Ascending aorta (tissue), 2 donors: ENCODE data around the gene FAM222B. TPM values are rescaled to one million over a fixed set of nuclear protein-coding genes. Genes with fewer than 3 reads are reported as not detected.

Experiments used
- DNase-seq, 2 donors: peaks; one replicate each; pipeline ENCODE4 v3.0.0-alpha.2; 2019; ENCODE audit warnings: low spot score in 2 of 2
- H3K27ac ChIP-seq, 2 donors: fragments of 200-600 bp; sonication (generic); one replicate each; pipeline ENCODE4 v1.5.1; 2016 to 2017; ENCODE audit warnings: mild to moderate bottlenecking in 1 of 2
- H3K27me3 ChIP-seq: fragments of 200-600 bp; sonication (generic); one replicate; pipeline ENCODE4 v1.5.1; 2017
- H3K36me3 ChIP-seq, 2 donors: fragments of 200-600 bp; sonication (generic); one replicate each; pipeline ENCODE4 v1.5.1; 2016
- H3K4me1 ChIP-seq, 2 donors: fragments of 200-600 bp; sonication (generic); one replicate each; pipeline ENCODE4 v1.5.1; 2016 to 2017; ENCODE audit warnings: mild to moderate bottlenecking in 1 of 2
- H3K4me3 ChIP-seq, 2 donors: fragments of 200-600 bp; sonication (generic); one replicate each; pipeline ENCODE4 v1.5.1; 2016 to 2017; ENCODE audit warnings: mild to moderate bottlenecking in 1 of 2
- H3K9me3 ChIP-seq, 2 donors: fragments of 200-600 bp; sonication (generic); one replicate each; pipeline ENCODE4 v1.5.1; 2016
- intact Hi-C: fragments of 100-400 bp; cut with DNase I; formaldehyde crosslinking; loops from one replicate; pipeline ENCODE4 v1.15.1; 2023
- total RNA-seq: library from RNA; depleted of rRNA; stranded (reverse); fragments of >200 nt; gene quantifications from one replicate; pipeline ENCODE4 v1.1.0, GENCODE V29; 2016
- TF ChIP-seq, protein P1 (sequence below), 3 experiments: fragments of 200-600 bp in 2 of 3; fragments of 450-650 bp in 1 of 3; sonication (generic) in 2 of 3; IDR thresholded peaks; one replicate each; pipeline ENCODE4 v1.5.1; 2016 to 2019; ENCODE audit warnings: antibody characterized with exemption in 3 of 3, mild to moderate bottlenecking in 1 of 3, moderate library complexity in 1 of 3

The FAM222B gene
- total RNA-seq, 1 donor from 2014 or later = 30.7 TPM

DNA sequence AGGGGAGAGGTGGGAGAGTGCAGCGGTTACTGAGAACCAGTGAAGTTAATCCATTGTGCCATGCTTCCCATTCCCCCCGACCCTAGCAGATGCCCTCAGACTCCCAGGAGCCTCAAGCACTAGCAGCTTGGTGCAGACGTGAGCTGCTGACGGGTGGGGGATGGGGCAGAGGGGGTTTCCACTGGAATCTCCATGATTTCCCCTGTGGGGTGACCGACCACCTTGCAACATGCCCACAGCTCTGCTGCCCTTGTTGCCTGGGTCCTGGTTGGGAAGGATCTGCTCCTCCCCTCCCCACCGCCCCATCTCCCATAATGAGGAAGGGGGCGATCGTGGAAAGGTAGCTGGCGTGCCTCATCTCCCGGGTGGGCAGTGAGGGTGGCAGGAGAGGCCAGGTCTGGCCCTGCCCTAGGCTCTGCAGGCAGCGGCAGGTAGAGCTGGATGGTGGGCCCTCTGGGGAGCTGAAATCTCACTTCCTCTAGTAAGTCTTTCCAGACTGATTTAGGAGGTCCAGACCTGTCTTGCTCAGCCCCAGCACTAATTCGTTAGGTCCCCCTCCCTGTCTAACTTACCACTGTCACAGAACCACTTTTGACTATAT is 45.4 kb upstream of the FAM222B start:
- H3K36me3 ChIP-seq = peaks cover 42 to 51% of the 10 kb centered on the region in 2 donors
- DNase-seq = no peak

DNA sequence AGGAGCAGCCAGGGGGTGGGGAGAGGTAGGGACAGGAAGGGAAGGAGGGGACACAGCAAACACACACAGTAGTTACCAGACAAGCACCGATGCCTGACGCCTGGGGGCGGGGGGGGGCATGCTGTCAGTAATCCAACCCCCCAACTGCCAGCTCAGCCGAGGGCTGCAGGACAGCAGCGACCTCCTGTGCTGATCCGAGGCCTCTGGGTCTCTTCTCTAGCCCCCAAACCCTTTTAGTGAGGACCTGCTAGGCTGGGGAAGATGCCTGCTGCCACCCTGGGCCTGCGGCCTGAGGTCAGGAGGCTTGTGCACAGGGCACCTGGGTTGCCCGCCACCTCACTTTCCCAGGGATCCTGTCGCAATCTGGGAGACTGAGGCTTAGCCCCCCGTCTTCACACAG is 43.4 kb upstream of the FAM222B start:
- no peak for DNase-seq
- TF ChIP-seq, protein P1, sequence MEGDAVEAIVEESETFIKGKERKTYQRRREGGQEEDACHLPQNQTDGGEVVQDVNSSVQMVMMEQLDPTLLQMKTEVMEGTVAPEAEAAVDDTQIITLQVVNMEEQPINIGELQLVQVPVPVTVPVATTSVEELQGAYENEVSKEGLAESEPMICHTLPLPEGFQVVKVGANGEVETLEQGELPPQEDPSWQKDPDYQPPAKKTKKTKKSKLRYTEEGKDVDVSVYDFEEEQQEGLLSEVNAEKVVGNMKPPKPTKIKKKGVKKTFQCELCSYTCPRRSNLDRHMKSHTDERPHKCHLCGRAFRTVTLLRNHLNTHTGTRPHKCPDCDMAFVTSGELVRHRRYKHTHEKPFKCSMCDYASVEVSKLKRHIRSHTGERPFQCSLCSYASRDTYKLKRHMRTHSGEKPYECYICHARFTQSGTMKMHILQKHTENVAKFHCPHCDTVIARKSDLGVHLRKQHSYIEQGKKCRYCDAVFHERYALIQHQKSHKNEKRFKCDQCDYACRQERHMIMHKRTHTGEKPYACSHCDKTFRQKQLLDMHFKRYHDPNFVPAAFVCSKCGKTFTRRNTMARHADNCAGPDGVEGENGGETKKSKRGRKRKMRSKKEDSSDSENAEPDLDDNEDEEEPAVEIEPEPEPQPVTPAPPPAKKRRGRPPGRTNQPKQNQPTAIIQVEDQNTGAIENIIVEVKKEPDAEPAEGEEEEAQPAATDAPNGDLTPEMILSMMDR (IDR thresholded peaks at IDR 0.05) = no peak
- Histone ChIP-seq H3K9me3 (no peaks in the 10 kb centered on the region), H3K4me1 (peaks cover 0 to 2% of the 10 kb centered on the region in 2 donors), H3K27me3 (no peaks in the 10 kb centered on the region), H3K4me3 (no peak overlapping the region), H3K27ac (no peak overlapping the region), H3K36me3 (peaks cover 63 to 71% of the 10 kb centered on the region in 2 donors)
- intact Hi-C loops = no loop called here

More for the DNA sequence above, 45.4 kb upstream of the FAM222B start:
- peaks cover 2 to 13% of the 10 kb centered on the region in 2 donors for H3K4me1 ChIP-seq
- TF ChIP-seq, protein P1 (IDR thresholded peaks at IDR 0.05) = no peak
- no peaks in the 10 kb centered on the region for H3K27me3 ChIP-seq
- intact Hi-C loops = no loop called here
- no peaks in the 10 kb centered on the region for H3K9me3 ChIP-seq
- no peak overlapping the region for H3K4me3 ChIP-seq
- H3K27ac ChIP-seq = no peak overlapping the region

DNA sequence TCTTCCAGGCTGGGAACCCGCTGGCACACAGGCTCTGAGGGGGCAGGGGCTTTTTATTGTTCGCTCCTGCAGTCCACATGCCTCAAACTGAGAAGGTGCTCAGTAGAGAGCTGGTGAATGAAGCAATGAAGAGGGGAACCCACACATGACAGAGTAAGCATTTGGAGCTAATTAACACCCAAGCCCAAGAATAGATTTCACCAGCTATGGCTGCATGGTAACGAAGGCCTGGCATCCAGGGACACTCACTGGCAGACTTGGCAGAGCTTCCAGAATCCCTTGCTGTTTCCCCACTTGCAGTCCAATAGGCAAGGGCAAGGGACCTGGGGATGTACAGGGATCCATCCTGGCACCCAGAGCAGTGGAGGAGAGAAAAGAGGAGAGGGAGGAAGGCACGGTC is 42.8 kb upstream of the FAM222B start:
- DNase-seq = no peak
- peaks cover 68 to 77% of the 10 kb centered on the region in 2 donors for H3K36me3 ChIP-seq
- TF ChIP-seq, protein P1 (IDR thresholded peaks at IDR 0.05) = no peak
- intact Hi-C loops = no loop called here
- no peaks in the 10 kb centered on the region for H3K9me3 ChIP-seq
- peaks cover 0 to 2% of the 10 kb centered on the region in 2 donors for H3K4me1 ChIP-seq
- H3K27ac ChIP-seq = no peak overlapping the region
- H3K27me3 ChIP-seq = no peaks in the 10 kb centered on the region
- no peak overlapping the region for H3K4me3 ChIP-seq

DNA sequence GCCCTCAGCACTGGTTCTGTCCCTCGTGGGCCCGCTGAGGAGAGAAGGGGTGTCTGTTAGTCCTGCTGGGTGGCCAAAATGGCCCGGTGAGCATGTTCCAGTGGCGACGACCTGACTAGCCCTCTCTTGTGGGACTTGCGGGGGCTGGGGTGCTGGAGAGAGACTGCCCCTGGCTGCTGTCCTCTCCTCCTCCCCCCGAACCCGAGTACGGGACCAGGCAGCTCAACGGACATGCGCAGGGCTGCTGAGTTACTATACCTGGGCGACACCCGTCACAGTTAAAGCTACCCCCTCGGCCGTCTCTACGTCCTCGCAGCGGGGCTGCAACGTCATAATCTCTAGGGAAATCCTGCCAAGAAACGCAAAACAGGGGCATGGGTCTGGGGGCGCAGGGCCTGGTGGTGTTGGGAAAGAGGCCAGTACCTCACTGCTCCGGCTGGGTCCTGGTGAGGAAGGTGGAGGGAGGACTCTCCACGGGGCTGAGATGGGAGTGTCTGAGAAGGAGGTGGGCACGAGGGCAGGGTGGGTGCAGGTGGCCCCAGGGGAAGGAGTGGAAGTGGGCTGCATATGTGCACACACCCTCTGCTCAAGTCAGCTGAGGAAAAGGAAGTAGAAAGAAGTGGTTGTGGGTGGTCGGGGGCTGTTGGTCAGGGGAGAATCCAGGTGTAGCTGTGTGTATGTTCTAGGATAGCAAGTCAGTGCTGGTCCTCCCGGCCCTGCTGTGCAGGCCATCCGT is 41.5 kb upstream of the FAM222B start:
- intact Hi-C loops = no loop called here
- Histone ChIP-seq H3K27ac (no peak overlapping the region), H3K9me3 (no peaks in the 10 kb centered on the region), H3K27me3 (no peaks in the 10 kb centered on the region), H3K4me1 (no peaks in the 10 kb centered on the region), H3K4me3 (no peak overlapping the region), H3K36me3 (peaks cover 81 to 89% of the 10 kb centered on the region in 2 donors)
- TF ChIP-seq, protein P1 (IDR thresholded peaks at IDR 0.05) = no peak
- no peak for DNase-seq

DNA sequence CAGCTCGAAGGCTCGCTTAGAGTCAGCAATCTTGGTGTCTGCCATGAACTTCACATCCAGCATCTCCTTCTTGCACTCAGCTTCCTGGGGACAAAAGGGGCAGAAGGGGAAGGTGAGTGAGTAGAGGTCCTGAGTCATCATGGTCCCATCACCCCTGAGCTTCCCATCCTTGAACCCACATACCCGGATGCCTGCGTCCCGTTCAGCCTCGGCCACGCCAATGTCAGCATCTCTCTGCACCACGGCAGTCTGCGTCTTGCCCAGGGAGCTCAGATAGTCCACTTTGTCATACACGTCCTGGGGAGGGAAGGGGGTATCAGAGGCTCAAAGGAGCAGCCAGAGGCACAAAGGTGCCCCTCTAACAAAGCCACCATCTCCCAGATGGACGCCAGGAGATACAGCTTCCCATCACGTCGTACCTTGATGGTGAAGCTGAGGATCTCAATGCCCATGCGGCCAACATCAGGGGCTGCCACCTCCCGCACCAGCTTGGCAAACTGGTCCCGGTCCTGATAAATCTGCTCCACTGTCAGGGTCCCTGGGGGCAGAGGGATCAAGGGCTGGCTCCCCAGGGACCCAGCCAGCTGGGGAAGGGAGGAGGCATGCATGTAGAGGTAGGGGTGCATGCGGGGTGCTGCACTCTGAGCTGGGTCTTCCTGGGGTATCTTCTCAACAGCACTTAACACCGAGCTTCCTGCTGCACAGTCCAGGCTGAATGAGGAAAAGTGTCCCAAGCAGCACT is 39.7 kb upstream of the FAM222B start:
- no peak overlapping the region for H3K4me3 ChIP-seq
- no peak for DNase-seq
- H3K27ac ChIP-seq = no peak overlapping the region
- peaks cover 78 to 92% of the 10 kb centered on the region in 2 donors for H3K36me3 ChIP-seq
- H3K27me3 ChIP-seq = no peaks in the 10 kb centered on the region
- H3K9me3 ChIP-seq = no peaks in the 10 kb centered on the region
- intact Hi-C loops = no loop called here
- H3K4me1 ChIP-seq = no peaks in the 10 kb centered on the region
- TF ChIP-seq, protein P1 (IDR thresholded peaks at IDR 0.05) = no peak
